H1 (cell line): ENCODE data around the gene KRT81. TPM values are rescaled to one million over a fixed set of nuclear protein-coding genes. Genes with fewer than 3 reads are reported as not detected.

ENCODE experiments used
- CTCF ChIA-PET: fragments of 300-600 bp; sonication (Branson Sonifier 250); formaldehyde crosslinking; loops from one replicate; lab custom pipeline; 2021; ENCODE audit not compliant: partially characterized antibody; lab: Charles Lee
- POLR2A ChIA-PET: fragments of 300-600 bp; sonication (Branson Sonifier 250); formaldehyde crosslinking; loops from one replicate; lab custom pipeline; 2021; ENCODE audit warnings: inconsistent platforms; ENCODE audit not compliant: partially characterized antibody; lab: Charles Lee
- DNase-seq, 2 experiments: peaks; one replicate each; pipeline versions ENCODE4 v3.0.0 to v3.0.0-alpha.2; 2010 to 2022; ENCODE audit warnings: low spot score in 2 of 2, low read depth in 1 of 2, mixed read lengths in 1 of 2
- FAIRE-seq: peaks from 2 replicates; lab custom pipeline; 2011; peaks lifted over from hg19 to GRCh38; lab: Jason Lieb, UNC
- H2AFZ ChIP-seq: 2 replicates; pipeline ENCODE4 v1.8.1; 2012; ENCODE audit warnings: low read length, inconsistent platforms
- H2AK5ac ChIP-seq: 2 replicates; pipeline ENCODE4 v1.6.1; 2013; ENCODE audit warnings: low read depth, low read length
- H2BK120ac ChIP-seq: replicated peaks from 2 replicates; pipeline ENCODE3; 2013; ENCODE audit warnings: low read depth, low read length, inconsistent platforms
- H2BK12ac ChIP-seq: 2 replicates; pipeline ENCODE4 v1.6.1; 2013; ENCODE audit warnings: low read depth, low read length
- H2BK15ac ChIP-seq: 2 replicates; pipeline ENCODE4 v1.6.1; 2013; ENCODE audit warnings: low read length
- H2BK20ac ChIP-seq: 2 replicates; pipeline ENCODE4 v1.6.1; 2013; ENCODE audit warnings: low read length
- H2BK5ac ChIP-seq: 2 replicates; pipeline ENCODE4 v1.6.1; 2013; ENCODE audit warnings: low read depth, low read length
- H3K14ac ChIP-seq: 2 replicates; pipeline ENCODE4 v1.6.1; 2013; ENCODE audit warnings: inconsistent platforms; ENCODE audit not compliant: insufficient read length
- H3K18ac ChIP-seq: 2 replicates; pipeline ENCODE4 v1.6.1; 2013; ENCODE audit warnings: low read length; ENCODE audit errors: extremely low read depth
- H3K23ac ChIP-seq: 2 replicates; pipeline ENCODE4 v1.6.1; 2013; ENCODE audit warnings: inconsistent platforms; ENCODE audit not compliant: insufficient read length
- H3K23me2 ChIP-seq: 2 replicates; pipeline ENCODE4 v1.6.1; 2013; ENCODE audit warnings: low read depth, low read length
- H3K27ac ChIP-seq: 2 replicates; pipeline ENCODE4 v1.6.1; 2011; ENCODE audit warnings: low read depth, low read length, inconsistent platforms
- H3K27me3 ChIP-seq, 4 experiments: replicated peaks in 1 of 4; 1 replicate in 1 of 4; 2 replicates in 3 of 4; pipeline versions ENCODE4 v1.6.1 to v1.8.1; 2011 to 2013; ENCODE audit warnings: low read length in 3 of 4, mild to moderate bottlenecking in 3 of 4, inconsistent platforms in 2 of 4, mixed read lengths in 2 of 4, moderate library complexity in 1 of 4; ENCODE audit not compliant: control insufficient read depth in 3 of 4, insufficient read depth in 3 of 4; ENCODE audit errors: extremely low read depth in 1 of 4
- H3K36me3 ChIP-seq, 4 experiments: 2 replicates each; pipeline versions ENCODE4 v1.6.1 to v1.8.1; 2011 to 2013; ENCODE audit warnings: mild to moderate bottlenecking in 4 of 4, low read length in 3 of 4, moderate library complexity in 2 of 4, control low read depth in 1 of 4, inconsistent platforms in 1 of 4; ENCODE audit not compliant: insufficient read depth in 4 of 4, control insufficient read depth in 2 of 4
- H3K4ac ChIP-seq: replicated peaks from 2 replicates; pipeline ENCODE3; 2013; ENCODE audit warnings: low read length, low read depth, mixed read lengths, inconsistent platforms; ENCODE audit not compliant: insufficient read length
- H3K4me1 ChIP-seq, 4 experiments: replicated peaks in 1 of 4; 1 replicate in 1 of 4; 2 replicates in 3 of 4; pipeline versions ENCODE4 v1.6.1 to v1.8.1; 2011 to 2013; ENCODE audit warnings: low read length in 3 of 4, inconsistent platforms in 2 of 4, mixed read lengths in 1 of 4; ENCODE audit not compliant: insufficient read depth in 4 of 4, control insufficient read depth in 3 of 4
- H3K4me2 ChIP-seq, 2 experiments: 2 replicates each; pipeline versions ENCODE4 v1.6.1 to v1.8.1; 2011 to 2013; ENCODE audit warnings: low read depth in 2 of 2, low read length in 2 of 2, control low read depth in 1 of 2, inconsistent platforms in 1 of 2, mild to moderate bottlenecking in 1 of 2; ENCODE audit not compliant: insufficient read depth in 1 of 2
- H3K4me3 ChIP-seq, 4 experiments: fragments of 200-600, 300-600 bp in 1 of 4; sonication (generic), shearing (Covaris generic), sonication (Bioruptor Twin) in 1 of 4; 2 replicates each; pipeline versions ENCODE4 v1.5.1 to v1.8.1; 2011 to 2016; ENCODE audit warnings: low read length in 4 of 4, low read depth in 3 of 4, control low read depth in 2 of 4, inconsistent platforms in 2 of 4, mild to moderate bottlenecking in 2 of 4, mixed read lengths in 1 of 4, moderate library complexity in 1 of 4; ENCODE audit not compliant: insufficient read depth in 2 of 4; ENCODE audit errors: extremely low read depth in 1 of 4
- H3K56ac ChIP-seq: replicated peaks from 2 replicates; pipeline ENCODE3; 2013; ENCODE audit warnings: low read depth, mild to moderate bottlenecking, mixed read lengths, low read length, inconsistent platforms; ENCODE audit not compliant: insufficient read length
- H3K79me1 ChIP-seq: 2 replicates; pipeline ENCODE4 v1.6.1; 2013; ENCODE audit warnings: low read depth, low read length, control low read depth
- H3K79me2 ChIP-seq, 2 experiments: 2 replicates each; pipeline versions ENCODE4 v1.6.1 to v1.8.1; 2012 to 2013; ENCODE audit warnings: low read length in 2 of 2, mild to moderate bottlenecking in 2 of 2, inconsistent platforms in 1 of 2; ENCODE audit not compliant: insufficient read depth in 2 of 2, control insufficient read depth in 1 of 2
- H3K9ac ChIP-seq, 4 experiments: replicated peaks in 1 of 4; 1 replicate in 1 of 4; 2 replicates in 3 of 4; pipeline versions ENCODE4 v1.6.1 to v1.8.1; 2011 to 2013; ENCODE audit warnings: low read depth in 3 of 4, low read length in 3 of 4, control low read depth in 2 of 4, mild to moderate bottlenecking in 2 of 4, moderate library complexity in 2 of 4, inconsistent platforms in 1 of 4; ENCODE audit errors: extremely low read depth in 1 of 4
- H3K9me3 ChIP-seq, 2 experiments: 2 replicates each; pipeline versions ENCODE4 v1.6.1 to v1.8.1; 2012 to 2013; ENCODE audit warnings: mild to moderate bottlenecking in 2 of 2, moderate library complexity in 2 of 2, control low read depth in 1 of 2, inconsistent platforms in 1 of 2, low read depth in 1 of 2, low read length in 1 of 2, mixed read lengths in 1 of 2; ENCODE audit not compliant: insufficient read depth in 2 of 2
- H4K20me1 ChIP-seq, 2 experiments: replicated peaks in 1 of 2; 2 replicates each; pipeline versions ENCODE3 to v1.8.1; 2011 to 2013; ENCODE audit warnings: inconsistent platforms in 2 of 2, low read length in 2 of 2, mild to moderate bottlenecking in 1 of 2; ENCODE audit not compliant: insufficient read depth in 2 of 2, control insufficient read depth in 1 of 2
- H4K5ac ChIP-seq: 2 replicates; pipeline ENCODE4 v1.6.1; 2013; ENCODE audit warnings: low read length, low read depth, mixed read lengths, inconsistent platforms; ENCODE audit not compliant: insufficient read length
- H4K8ac ChIP-seq: 2 replicates; pipeline ENCODE4 v1.8.0; 2013; ENCODE audit warnings: mild to moderate bottlenecking, moderate library complexity, low read length, inconsistent platforms; ENCODE audit not compliant: insufficient read depth; ENCODE audit errors: extremely low read depth
- H4K91ac ChIP-seq: replicated peaks from 2 replicates; pipeline ENCODE3; 2013; ENCODE audit warnings: low read length, mixed read lengths, inconsistent platforms; ENCODE audit not compliant: insufficient read length
- BCL11A ChIP-seq, 2 experiments: IDR thresholded peaks; one replicate each; pipeline ENCODE4 v1.6.1; 2011; ENCODE audit warnings: low read depth in 2 of 2, low read length in 2 of 2, mild to moderate bottlenecking in 2 of 2
- GTF2F1 ChIP-seq: IDR thresholded peaks from 2 replicates; pipeline ENCODE4 v1.6.1; 2012; ENCODE audit warnings: low read depth, low read length, improper control_type of control experiment, borderline replicate concordance
- JUN ChIP-seq: IDR thresholded peaks from 2 replicates; pipeline ENCODE4 v1.6.1; 2011; ENCODE audit warnings: low read depth, mild to moderate bottlenecking, improper control_type of control experiment, low read length
- POLR2A ChIP-seq, 2 experiments: IDR thresholded peaks; 1 replicate in 1 of 2; 2 replicates in 1 of 2; pipeline ENCODE4 v1.6.1; 2011; ENCODE audit warnings: low read depth in 2 of 2, low read length in 2 of 2, mild to moderate bottlenecking in 2 of 2; ENCODE audit errors: control extremely low read depth in 1 of 2
- POU5F1 ChIP-seq: IDR thresholded peaks from 2 replicates; pipeline ENCODE4 v1.6.1; 2011; ENCODE audit warnings: low read depth, mild to moderate bottlenecking, low read length, moderate library complexity
- RAD21 ChIP-seq, 2 experiments: IDR thresholded peaks in 1 of 2; conservative IDR thresholded peaks in 1 of 2; 2 replicates each; pipeline ENCODE4 v1.6.1; 2011; ENCODE audit warnings: low read depth in 2 of 2, low read length in 2 of 2, improper control_type of control experiment in 1 of 2, inconsistent platforms in 1 of 2, mild to moderate bottlenecking in 1 of 2, moderate library complexity in 1 of 2
- RBBP5 ChIP-seq: IDR thresholded peaks from 2 replicates; pipeline ENCODE4 v1.7.1; 2012; ENCODE audit warnings: low read depth, mild to moderate bottlenecking, inconsistent platforms, low read length, moderate library complexity, borderline replicate concordance
- RXRA ChIP-seq: IDR thresholded peaks from 2 replicates; pipeline ENCODE4 v1.6.1; 2011; ENCODE audit warnings: low read depth, mild to moderate bottlenecking, low read length, moderate library complexity; ENCODE audit not compliant: insufficient read depth
- SAP30 ChIP-seq: fragments of 300-600 bp; sonication (generic); IDR thresholded peaks from 2 replicates; pipeline ENCODE4 v1.7.1; 2012; ENCODE audit warnings: low read length, moderate library complexity, mild to moderate bottlenecking, inconsistent platforms; ENCODE audit not compliant: insufficient read depth, insufficient replicate concordance
- SIX5 ChIP-seq: IDR thresholded peaks from 2 replicates; pipeline ENCODE4 v1.6.1; 2011; ENCODE audit warnings: mild to moderate bottlenecking, low read depth, low read length
- SP2 ChIP-seq: IDR thresholded peaks from 2 replicates; pipeline ENCODE4 v1.6.1; 2012; ENCODE audit warnings: mild to moderate bottlenecking, low read length, inconsistent platforms
- SP4 ChIP-seq: IDR thresholded peaks from 2 replicates; pipeline ENCODE4 v1.6.1; 2012; ENCODE audit warnings: low read length, inconsistent platforms
- TAF7 ChIP-seq: optimal IDR thresholded peaks from 2 replicates; pipeline ENCODE3; 2011; ENCODE audit warnings: low read depth, mild to moderate bottlenecking, inconsistent platforms, low read length, moderate library complexity, borderline replicate concordance
- TBP ChIP-seq: IDR thresholded peaks from 2 replicates; pipeline ENCODE4 v1.6.1; 2011; ENCODE audit warnings: low read depth, low read length, improper control_type of control experiment
- WGBS, 2 experiments: shearing (Covaris generic) in 1 of 2; methylation state at CpG; one replicate each; pipeline versions ENCODE4 v1.1.6 to v1.1.7; 2013 to 2015; ENCODE audit warnings: low lambda C conversion rate in 2 of 2, mixed read lengths in 2 of 2, inconsistent platforms in 1 of 2, low coverage in 1 of 2, missing lambda C conversion rate in 1 of 2; ENCODE audit not compliant: insufficient replicate concordance in 2 of 2, insufficient coverage in 1 of 2, insufficient read length in 1 of 2; ENCODE audit errors: extremely low coverage in 1 of 2, missing lambda C conversion rate in 1 of 2; 5-methylcytosine and 5-hydroxymethylcytosine counted together
- polyA plus RNA-seq, 7 experiments: library from polyadenylated mRNA; depleted of rRNA in 3 of 7; stranded (reverse) in 5 of 7; unstranded in 2 of 7; fragments of >200 nt in 5 of 7; fragments of 200-250 nt in 2 of 7; gene quantifications; 1 replicate in 5 of 7; 2 replicates in 1 of 7; 4 replicates in 1 of 7; pipeline versions ENCODE4 v1.2.1 to v1.2.3, GENCODE V29; 2011 to 2013; ENCODE audit warnings: missing spikeins in 2 of 7, mixed read lengths in 2 of 7
- total RNA-seq: library from RNA; stranded (reverse); fragmentation: NEBNext Ultra II Directional; extraction: Animal tissue kit (Norgen Biotek cat#: 25700); gene quantifications from 2 replicates; pipeline ENCODE4 v1.2.1, GENCODE V29; 2021
- TF ChIP-seq, protein P1 (sequence below): IDR thresholded peaks from 2 replicates; pipeline ENCODE4 v1.6.1; 2012; ENCODE audit warnings: inconsistent platforms

The KRT81 gene
- total and polyA plus RNA-seq, 2 of the 8 experiments (the other 6 are each of a cell fraction or from before 2014, with no cell fraction given), result not detected

DNA sequence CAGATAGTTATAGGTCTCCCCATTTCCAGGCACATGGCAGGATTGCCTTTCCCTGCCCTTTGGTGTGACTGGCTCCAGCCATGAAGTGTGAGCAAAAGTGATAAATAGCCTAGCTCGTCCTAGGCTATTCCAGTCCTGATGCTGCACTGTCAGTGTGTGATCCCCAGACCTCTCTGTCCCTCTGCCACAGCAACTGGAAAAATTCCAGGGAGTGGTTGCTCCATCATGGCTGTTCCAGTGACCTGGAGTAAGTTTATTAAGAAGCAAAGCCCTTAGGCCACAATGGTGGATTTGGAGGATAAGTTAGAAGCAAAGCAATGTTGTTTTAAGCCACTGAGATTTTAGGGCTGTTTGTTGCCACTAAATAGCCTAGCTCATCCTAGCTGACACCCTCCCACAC is 39.7 kb upstream of the KRT81 start:
- Histone ChIP-seq H2BK15ac (no peak overlapping the region), H4K5ac (no peak overlapping the region), H2BK20ac (no peak overlapping the region), H2AK5ac (no peak overlapping the region), H3K4ac (no peak overlapping the region), H3K79me2 (no peaks in the 10 kb centered on the region), H3K9ac (no peak overlapping the region), H2AFZ (no peak overlapping the region), H4K91ac (no peak overlapping the region), H3K18ac (no peak overlapping the region), H2BK120ac (no peak overlapping the region), H3K4me2 (no peak overlapping the region), H2BK5ac (no peak overlapping the region), H3K79me1 (no peaks in the 10 kb centered on the region), H4K8ac (no peak overlapping the region), H3K4me3 (no peak overlapping the region), H3K14ac (no peak overlapping the region), H3K27ac (no peak overlapping the region), H3K23me2 (no peaks in the 10 kb centered on the region), H3K23ac (no peak overlapping the region), H4K20me1 (no peaks in the 10 kb centered on the region), H3K56ac (no peak overlapping the region), H2BK12ac (no peak overlapping the region), H3K9me3 (no peaks in the 10 kb centered on the region), H3K27me3 (no peaks in the 10 kb centered on the region), H3K4me1 (peaks cover 0 to 3% (median 0%) of the 10 kb centered on the region in 4 experiments; a peak in 1 of 7 replicates), H3K36me3 (no peaks in the 10 kb centered on the region)
- ChIA-PET POLR2A (no interaction called here), CTCF (interaction anchor here (0.9 to 19.8 kb wide), 15 partner anchors 10 to 176 kb away, joined by 3 to 353 read pairs (median 5); partner anchors contain the start of gene KRT83)
- 56% methylated on average over 1 of the region's 1 CpG; no CpG with 5 or more reads in 1 of the 2 experiments for WGBS, 2 experiments
- DNase-seq (no peak), FAIRE-seq (no peak)
- TF ChIP-seq SP4, result no peak
- TF ChIP-seq POU5F1, result no peak
- TF ChIP-seq, protein P1, sequence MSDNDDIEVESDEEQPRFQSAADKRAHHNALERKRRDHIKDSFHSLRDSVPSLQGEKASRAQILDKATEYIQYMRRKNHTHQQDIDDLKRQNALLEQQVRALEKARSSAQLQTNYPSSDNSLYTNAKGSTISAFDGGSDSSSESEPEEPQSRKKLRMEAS, result no peak
- TF ChIP-seq BCL11A (IDR thresholded peaks at IDR 0.05; ENCODE audit: low read depth in 2 of 2, low read length in 2 of 2), result no peak
- TF ChIP-seq JUN, result no peak
- no peak for TF ChIP-seq SIX5
- no peak for TF ChIP-seq POLR2A (IDR thresholded peaks at IDR 0.05; ENCODE audit: control extremely low read depth in 1 of 2, low read depth in 2 of 2, low read length in 2 of 2)
- TF ChIP-seq RXRA, result no peak
- no peak for TF ChIP-seq GTF2F1
- no peak for TF ChIP-seq TAF7
- TF ChIP-seq RAD21 (IDR thresholded peaks at IDR 0.05 in 1 of 2, conservative IDR thresholded peaks at IDR 0.05 in 1 of 2; ENCODE audit: low read depth in 2 of 2, low read length in 2 of 2), result no peak
- TF ChIP-seq RBBP5, result no peak
- TF ChIP-seq TBP, result no peak
- no peak for TF ChIP-seq SP2
- no peak for TF ChIP-seq SAP30
